Stomach (tissue), 4 donors: ENCODE results near the gene IST1.

Source experiments
- CTCF ChIP-seq, 7 experiments: fragments of 450-650 bp in 4 of 7; fragments of 200-600 bp in 3 of 7; sonication (generic) in 3 of 7; IDR thresholded peaks; one replicate each; pipeline ENCODE4 v1.5.1; 2016 to 2019; ENCODE audit warnings: antibody characterized with exemption in 7 of 7, control low read depth in 2 of 7, mild to moderate bottlenecking in 1 of 7
- EP300 ChIP-seq: sonication (generic); formaldehyde crosslinking; IDR thresholded peaks from one replicate; pipeline ENCODE4 v1.6.1; 2017; ENCODE audit warnings: antibody characterized with exemption

DNA sequence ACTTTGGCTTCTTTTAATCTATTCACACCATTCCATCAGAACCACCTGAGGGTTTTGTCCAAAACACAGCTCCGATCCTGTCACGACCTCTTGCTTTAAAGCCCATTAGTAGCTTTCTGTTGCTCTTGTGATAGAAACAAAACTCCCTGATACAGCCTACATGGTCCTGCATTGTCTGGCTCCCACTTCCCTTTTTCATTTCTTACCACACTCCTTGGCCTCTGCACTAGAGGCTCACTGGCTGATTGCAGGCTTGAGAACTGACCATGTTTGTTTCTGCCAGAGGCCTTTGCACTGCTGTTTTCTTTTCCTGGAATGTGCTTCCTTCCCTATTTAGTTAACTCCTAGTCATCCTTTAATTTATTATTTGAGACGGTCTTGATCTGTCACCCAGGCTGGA, 23.7 kb downstream of the IST1 start:
- TF ChIP-seq CTCF (IDR thresholded peaks at IDR 0.05), result no peak
- TF ChIP-seq EP300, result no peak
